NCI-H2107 treated with DMSO at 0.1 percent for 48 hours (cell line): ENCODE data around the gene CNNM1.

Source experiments
- DNase-seq: peaks from one replicate; lab custom pipeline; 2025; ENCODE audit not compliant: unreplicated experiment; lab: John Stamatoyannopoulos, UW

The CNNM1 gene

GRCh38 chr10:99329304-99329553, at the start of gene CNNM1:
TSS of gene CNNM1 (plus strand) at chr10:99329356. CDS start at chr10:99329388, 32 bp downstream.
- peak; percentile 2 for DNase-seq

DNA sequence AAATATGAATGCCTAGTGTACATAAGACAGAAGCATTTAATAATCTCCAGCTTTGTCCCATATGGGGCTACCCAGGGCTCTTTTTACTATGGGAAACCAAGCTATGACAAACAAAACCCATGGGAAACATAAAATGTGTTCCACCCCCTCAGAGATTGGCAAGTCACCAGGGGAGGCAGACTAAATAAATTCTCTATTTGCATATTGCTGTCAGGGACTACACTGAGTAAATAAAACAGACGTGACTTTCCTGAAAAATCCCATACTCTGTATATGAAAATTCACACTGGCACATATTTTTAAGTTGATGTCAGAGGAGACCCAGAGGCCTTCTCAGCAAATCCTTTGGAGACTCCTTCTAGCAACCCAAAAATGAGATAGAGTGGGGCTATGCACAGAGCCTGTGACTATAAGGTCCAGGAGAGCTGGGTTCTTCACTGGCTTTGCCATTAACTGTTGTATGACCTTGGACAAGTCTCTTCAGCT, 49.5 kb upstream of the CNNM1 start:
- DNase-seq: no peak

DNA sequence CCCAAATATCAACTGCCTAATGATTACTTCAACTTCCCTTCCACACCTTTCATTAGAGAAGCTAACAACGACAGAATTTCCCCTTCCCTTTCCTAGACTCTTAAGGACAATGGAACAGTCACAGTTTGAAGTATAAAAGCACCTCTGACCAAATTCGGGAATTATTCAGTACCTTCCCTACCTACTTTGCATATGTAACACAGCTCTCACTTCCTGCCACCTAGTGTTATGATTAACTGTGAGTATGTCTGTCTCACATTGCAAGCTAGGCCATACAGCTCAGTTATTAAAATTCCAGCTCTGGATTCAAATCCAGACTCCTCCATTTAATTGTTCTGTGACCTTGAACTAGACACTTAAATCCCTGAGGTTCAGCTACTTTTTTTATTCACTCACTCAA, 48.7 kb upstream of the CNNM1 start:
- no peak for DNase-seq

- no peak for DNase-seq
These were observed 43.3 kb upstream of the CNNM1 start for GRCh38 chr10:99285881-99286280.

GRCh38 chr10:99290306-99290705, 38.9 kb upstream of the CNNM1 start:
- no peak for DNase-seq

DNA sequence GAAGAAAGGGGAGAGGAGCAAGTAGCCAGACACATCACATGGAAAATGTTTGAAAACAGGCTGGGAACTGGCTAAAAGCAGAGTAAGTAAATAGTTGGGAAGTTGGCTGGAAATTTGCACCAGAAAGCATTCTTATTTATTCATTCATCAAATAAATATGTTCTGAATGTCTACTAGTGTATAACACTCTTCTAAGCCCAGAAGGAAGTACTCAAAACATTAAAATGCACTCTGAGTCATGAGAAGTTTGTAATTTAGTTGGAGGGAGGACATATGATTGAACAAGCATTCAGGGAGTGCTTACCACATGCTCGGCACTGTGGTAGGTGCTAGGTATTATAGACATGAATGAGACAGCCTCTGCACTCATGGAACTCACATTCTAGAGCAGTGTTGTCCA, 37.0 kb upstream of the CNNM1 start:
- DNase-seq: no peak

- DNase-seq: no peak
These were observed 32.6 kb upstream of the CNNM1 start for GRCh38 chr10:99296605-99297004.

DNA sequence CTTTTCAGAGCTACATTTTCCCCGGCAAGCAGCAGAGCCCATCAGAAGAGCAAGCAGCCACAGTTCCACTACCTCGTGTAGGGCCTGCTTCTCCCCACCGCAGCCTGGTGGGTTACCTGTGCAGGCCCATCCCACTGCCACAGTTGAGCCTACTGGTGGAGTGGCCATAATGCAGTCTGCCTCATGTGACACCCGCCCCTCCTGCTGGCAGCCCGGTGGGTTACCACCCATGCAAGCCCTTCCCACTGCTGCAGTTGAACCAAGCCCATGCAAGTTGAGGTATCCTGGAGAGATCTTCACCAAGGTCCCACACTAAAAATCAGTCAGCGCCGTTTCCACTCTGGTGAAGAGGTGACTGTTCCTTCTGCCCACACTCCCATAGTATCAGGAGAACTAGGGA, 32.1 kb upstream of the CNNM1 start:
- DNase-seq: no peak

DNA sequence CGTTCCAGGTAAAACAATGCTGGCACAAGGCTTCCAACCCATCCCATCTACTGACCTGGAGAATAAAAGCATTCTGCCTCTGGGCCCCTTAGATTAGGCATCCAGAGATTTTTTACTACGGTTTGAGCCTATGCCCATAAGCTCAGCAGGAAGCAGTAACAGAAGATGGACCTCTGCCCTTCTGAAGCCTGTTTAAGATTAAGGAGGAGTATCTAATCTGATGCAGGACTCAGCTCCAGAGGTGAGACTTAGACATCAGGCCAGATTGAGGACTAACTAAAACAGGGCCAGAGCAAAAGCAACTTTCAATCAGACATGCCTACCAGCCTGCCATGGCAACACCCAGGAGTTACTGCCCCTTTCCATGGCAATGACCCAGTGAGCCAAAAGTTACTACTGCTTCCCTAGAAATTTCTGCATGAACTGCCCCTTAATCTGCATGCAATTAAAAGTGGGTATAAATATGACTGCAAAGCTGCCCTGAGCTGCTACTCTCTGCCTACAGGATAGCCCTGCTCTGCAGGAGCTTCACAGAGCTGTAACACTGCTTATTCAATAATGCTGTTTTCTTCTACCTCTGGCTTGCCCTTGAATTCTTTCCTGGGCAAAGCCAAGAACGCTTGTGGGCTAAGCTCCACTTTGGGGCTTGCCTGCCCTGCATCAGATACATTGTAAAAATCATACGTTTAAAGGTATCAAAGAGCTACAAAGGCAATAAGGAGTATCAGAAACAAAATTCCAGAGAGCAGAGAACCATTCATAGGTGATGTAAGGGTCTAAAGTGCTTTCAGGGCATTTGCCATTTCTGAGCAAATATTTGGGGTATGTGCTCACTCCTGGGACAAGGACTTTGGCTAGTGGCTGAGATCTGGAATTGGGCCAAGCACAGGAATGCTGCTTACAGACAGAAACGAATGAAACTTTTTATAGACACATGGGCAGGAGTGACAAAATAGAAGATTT, 25.0 kb upstream of the CNNM1 start:
- no peak for DNase-seq

GRCh38 chr10:99304862-99305229, 24.3 kb upstream of the CNNM1 start:
- DNase-seq: no peak

DNA sequence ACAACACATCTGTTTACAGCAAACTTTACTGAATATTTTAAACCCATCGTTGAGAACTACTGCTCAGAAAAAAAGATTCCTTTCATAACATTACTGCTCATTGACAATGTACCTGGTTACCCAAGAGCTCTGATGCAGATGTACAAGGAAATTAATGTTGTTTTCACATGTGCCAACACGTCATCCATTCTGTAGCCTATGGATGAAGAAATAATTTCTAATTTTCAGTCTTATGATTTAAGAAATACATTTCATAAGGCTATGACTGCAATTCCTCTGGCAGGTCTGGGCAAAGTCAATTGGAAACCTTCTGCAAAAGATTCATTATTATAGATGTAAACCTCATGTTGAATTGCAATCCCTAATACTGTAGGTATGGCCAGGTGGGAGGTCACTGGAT, 16.7 kb upstream of the CNNM1 start:
- no peak for DNase-seq

GRCh38 chr10:99315853-99316252, 13.3 kb upstream of the CNNM1 start:
- no peak for DNase-seq

GRCh38 chr10:99316374-99316773, 12.8 kb upstream of the CNNM1 start:
- no peak for DNase-seq

GRCh38 chr10:99318048-99318447, 11.1 kb upstream of the CNNM1 start:
- DNase-seq: no peak

GRCh38 chr10:99318475-99318874, 10.7 kb upstream of the CNNM1 start:
- no peak for DNase-seq

DNA sequence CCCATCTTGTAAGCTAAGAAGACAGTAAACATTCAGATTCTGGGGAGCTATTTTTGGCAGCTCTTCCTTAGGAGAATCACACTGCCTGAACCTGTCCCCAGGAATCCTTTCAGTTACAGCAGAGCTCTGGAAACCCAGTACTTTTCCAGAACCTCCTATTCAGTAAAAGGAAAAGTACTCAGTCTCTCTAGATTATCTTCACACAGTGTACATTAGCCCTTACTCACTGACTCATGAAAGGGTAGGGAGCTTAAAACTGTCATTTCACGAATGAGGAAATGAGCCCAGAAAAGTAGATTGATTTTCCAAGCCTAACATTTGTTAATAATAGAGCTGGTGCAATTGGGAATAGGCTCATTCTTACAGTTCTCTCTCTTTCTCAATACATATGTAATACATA, 3.9 kb upstream of the CNNM1 start:
- DNase-seq: no peak

GRCh38 chr10:99326871-99327270, 2.3 kb upstream of the CNNM1 start:
- DNase-seq: no peak

DNA sequence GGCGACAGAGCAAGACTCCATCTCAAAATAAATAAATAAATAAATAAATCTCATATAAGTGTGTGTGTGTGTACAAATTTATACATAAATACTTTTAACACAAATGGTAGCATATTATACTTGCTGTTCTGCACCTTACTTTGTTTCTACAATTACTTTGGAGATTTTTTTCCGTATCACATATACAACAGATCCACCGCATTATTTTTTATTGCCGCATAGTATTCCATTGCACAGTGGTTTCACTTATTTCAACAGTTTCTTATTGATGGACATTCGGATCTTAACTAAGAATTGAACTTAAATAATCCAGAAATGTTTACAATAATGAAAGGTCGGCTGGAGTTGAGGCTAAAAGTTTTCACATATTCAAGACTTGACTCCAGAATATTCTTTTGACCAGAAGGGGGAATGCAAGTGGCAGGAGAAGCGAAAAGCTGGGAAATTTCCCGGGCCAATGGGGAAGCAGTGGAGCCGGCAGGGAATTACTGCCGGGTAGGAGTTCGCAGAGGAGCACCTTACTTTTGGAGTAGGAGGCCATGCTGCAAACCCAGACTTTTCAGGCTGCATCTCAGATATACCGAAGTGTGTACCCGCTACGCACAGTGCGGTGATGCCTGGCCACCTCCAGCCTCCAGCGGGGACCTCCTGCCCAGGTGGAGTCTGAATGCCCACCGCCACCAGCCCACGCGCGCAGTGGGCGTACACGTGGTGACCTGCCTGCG, 415 bp upstream of the CNNM1 start:
- DNase-seq: no peak

- no peak for DNase-seq
These were observed 594 bp downstream of the CNNM1 start for GRCh38 chr10:99329554-99330346.

- DNase-seq: no peak
These were observed 1.3 kb downstream of the CNNM1 start for GRCh38 chr10:99330347-99330924.

DNA sequence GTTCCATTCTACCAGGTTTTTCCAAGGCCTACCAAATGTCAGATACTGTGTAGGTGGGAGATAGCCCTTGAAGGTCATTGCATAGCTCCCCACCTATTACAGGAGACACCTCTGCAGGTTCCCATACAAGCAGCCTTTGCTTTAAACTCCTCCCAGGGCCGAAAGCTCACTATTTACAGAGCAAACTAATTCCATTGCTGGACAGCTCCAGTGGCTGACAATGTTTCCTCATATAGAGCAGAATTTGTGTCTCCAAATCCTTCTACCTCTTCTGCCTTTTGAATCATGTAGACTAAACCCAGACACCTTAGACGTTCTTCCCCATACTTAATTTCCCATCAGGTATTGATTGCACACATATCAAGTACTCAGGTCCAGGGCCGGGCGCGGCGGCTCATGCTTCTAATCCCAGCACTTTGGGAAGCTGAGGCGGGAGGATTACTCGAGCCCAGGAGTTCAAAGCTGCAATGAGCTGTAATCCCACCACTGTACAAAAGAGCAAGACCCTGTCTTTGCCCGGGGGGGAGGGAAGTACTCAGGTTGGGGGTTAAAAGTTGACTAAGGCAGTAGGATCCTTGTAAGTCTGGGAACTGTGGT, 2.1 kb downstream of the CNNM1 start:
- DNase-seq: no peak
